Ishikawa (cell line): ENCODE results near the gene GOLGA5.

Experiments
- CEBPB ChIP-seq: IDR thresholded peaks from 2 replicates; pipeline ENCODE4 v1.6.1; 2012
- CREB1 ChIP-seq: IDR thresholded peaks from 2 replicates; pipeline ENCODE4 v1.6.1; 2012; ENCODE audit warnings: low read depth
- EGR1 ChIP-seq: IDR thresholded peaks from 2 replicates; pipeline ENCODE4 v1.6.1; 2012
- EP300 ChIP-seq: IDR thresholded peaks from 2 replicates; pipeline ENCODE4 v1.6.1; 2012; ENCODE audit warnings: borderline replicate concordance
- FOXM1 ChIP-seq: IDR thresholded peaks from 2 replicates; pipeline ENCODE4 v1.6.1; 2012; ENCODE audit warnings: low read depth, borderline replicate concordance
- NFIC ChIP-seq: IDR thresholded peaks from 2 replicates; pipeline ENCODE4 v1.6.1; 2012
- RAD21 ChIP-seq: IDR thresholded peaks from 2 replicates; pipeline ENCODE4 v1.6.1; 2012; ENCODE audit warnings: low read depth
- REST ChIP-seq: IDR thresholded peaks from 2 replicates; pipeline ENCODE4 v1.6.1; 2012; ENCODE audit warnings: low read depth, mild to moderate bottlenecking
- TAF1 ChIP-seq: IDR thresholded peaks from 2 replicates; pipeline ENCODE4 v1.6.1; 2012; ENCODE audit warnings: low read depth, mild to moderate bottlenecking
- TCF12 ChIP-seq: IDR thresholded peaks from 2 replicates; pipeline ENCODE4 v1.6.1; 2012; ENCODE audit warnings: low read depth
- TEAD4 ChIP-seq: IDR thresholded peaks from 2 replicates; pipeline ENCODE4 v1.6.1; 2012
- YY1 ChIP-seq: IDR thresholded peaks from 2 replicates; pipeline ENCODE4 v1.6.1; 2012; ENCODE audit warnings: low read depth
- ZBTB7A ChIP-seq: IDR thresholded peaks from 2 replicates; pipeline ENCODE4 v1.6.1; 2012; ENCODE audit warnings: low read depth
- TF ChIP-seq, protein P1 (sequence below): IDR thresholded peaks from 2 replicates; pipeline ENCODE4 v1.6.1; 2012
- TF ChIP-seq, protein P2 (sequence below): IDR thresholded peaks from 2 replicates; pipeline ENCODE4 v1.6.1; 2012

The GOLGA5 gene

DNA sequence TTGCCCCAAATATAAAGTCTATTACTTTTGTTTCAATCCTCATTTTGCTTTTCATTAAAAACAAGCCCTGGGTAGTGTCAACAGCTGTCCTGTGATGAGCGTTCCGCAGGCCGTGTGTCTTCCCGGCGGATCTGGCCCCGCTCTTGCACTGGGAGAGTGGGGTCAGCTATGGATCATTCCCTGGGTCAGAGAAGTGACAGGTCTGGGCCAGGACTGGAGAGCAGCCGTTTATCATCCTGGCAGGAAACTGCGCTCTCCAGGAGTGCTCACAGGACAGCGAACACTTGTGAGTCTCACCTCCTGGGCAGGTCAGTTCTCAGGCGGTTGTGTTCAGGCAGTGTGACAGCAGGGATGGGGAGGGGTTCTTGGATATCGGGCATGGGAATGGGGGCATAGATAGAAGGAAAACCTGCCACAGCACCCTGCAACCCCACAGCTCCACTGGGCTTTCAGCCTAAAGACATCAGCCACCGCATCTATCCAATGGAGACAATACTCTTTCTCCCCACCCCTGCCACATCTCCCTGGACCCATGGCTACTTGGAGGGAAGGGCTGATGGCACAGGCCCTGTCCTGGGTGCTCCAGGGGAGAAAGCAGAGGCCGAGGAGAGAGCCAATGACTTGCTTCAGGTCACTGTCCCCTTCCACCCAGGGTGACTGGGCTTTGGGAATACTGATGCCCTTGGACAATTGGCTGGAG, 81.0 kb downstream of the GOLGA5 start:
- no peak for TF ChIP-seq RAD21
- no peak for TF ChIP-seq NFIC
- TF ChIP-seq ZBTB7A, result no peak
- TF ChIP-seq, protein P1, sequence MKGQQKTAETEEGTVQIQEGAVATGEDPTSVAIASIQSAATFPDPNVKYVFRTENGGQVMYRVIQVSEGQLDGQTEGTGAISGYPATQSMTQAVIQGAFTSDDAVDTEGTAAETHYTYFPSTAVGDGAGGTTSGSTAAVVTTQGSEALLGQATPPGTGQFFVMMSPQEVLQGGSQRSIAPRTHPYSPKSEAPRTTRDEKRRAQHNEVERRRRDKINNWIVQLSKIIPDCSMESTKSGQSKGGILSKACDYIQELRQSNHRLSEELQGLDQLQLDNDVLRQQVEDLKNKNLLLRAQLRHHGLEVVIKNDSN, result no peak

- TF ChIP-seq NFIC (peak; percentile 68), TCF12 (peak; percentile 50; the same call in 1 of the 2 replicates), CREB1 (no peak)
Observed at GRCh38 chr14:92877757-92878431, 83.8 kb downstream of the GOLGA5 start.

DNA sequence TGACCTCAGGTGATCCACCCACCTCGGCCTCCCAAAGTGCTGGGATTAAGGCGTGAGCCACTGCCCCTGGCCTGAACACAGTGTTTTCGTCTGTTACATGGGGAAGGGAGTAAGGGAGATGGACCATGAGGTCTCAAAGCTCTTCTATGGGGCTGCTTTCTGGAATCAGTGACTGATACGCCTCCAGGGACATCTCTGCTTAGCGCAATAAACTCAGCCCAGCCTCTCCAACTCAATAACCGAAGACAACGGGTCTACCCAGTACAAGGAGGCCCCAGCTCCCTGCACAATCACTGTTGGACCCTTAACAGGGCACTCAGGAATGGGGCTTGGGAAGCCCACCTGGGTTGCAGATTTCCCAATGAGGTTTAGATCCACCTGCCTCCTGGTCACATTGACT, 86.2 kb downstream of the GOLGA5 start:
- no peak for TF ChIP-seq TAF1

DNA sequence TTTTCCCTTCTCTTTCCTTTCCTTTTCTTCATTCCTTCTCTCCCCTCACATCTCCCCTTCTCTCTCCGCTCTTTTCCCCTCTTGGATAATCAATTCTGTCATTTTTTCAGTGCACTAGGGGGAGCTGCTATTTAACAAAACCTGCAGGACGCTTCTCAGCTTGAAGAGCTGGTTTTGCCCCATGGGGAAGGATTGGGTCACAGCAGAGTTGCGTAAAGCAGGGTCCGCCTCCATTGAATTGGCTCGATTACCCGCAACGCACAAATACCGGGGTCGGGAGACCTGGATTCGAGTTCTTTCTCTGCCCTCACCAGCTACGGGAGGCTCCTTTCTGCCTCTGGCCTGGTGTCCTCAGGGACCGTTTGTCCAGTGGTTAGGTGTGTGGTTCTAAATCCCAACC, 86.7 kb downstream of the GOLGA5 start:
- no peak for TF ChIP-seq FOXM1
- TF ChIP-seq ZBTB7A, result no peak
- peak; percentile 71 for TF ChIP-seq RAD21
- TF ChIP-seq CEBPB, result peak; percentile 89

- TF ChIP-seq, protein P2, sequence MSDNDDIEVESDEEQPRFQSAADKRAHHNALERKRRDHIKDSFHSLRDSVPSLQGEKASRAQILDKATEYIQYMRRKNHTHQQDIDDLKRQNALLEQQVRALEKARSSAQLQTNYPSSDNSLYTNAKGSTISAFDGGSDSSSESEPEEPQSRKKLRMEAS, result no peak
- TF ChIP-seq CEBPB, result no peak
- TF ChIP-seq NFIC, result no peak
- TF ChIP-seq TEAD4, result no peak
- no peak for TF ChIP-seq RAD21
- no peak for TF ChIP-seq ZBTB7A
- TF ChIP-seq, protein P1, result no peak
- TF ChIP-seq EP300, result no peak
Observed at GRCh38 chr14:92883066-92883465, 89.0 kb downstream of the GOLGA5 start.

DNA sequence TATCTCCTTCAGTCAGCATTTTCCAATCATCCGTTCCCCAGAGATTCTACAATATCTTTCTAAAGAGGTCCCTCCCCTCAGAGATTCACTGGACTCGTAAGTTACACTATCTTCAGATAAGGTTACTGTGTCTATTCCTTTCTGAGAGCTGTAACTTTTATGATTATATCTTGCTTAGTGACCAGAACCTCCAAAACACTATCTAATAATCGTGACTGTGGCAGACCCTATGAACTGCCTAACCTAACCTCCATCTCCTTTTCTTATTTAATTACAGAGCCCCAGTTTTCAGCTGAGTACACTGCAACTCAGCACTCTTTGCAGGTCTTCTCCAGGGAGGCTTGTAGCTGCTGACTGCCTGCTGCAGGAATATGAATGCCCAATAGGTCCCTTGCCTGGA, 90.3 kb downstream of the GOLGA5 start:
- TF ChIP-seq RAD21 (no peak), FOXM1 (no peak), CREB1 (no peak), EP300 (no peak)

GRCh38 chr14:92885279-92886061, 91.4 kb downstream of the GOLGA5 start:
- TF ChIP-seq TCF12, result no peak
- no peak for TF ChIP-seq NFIC
- no peak for TF ChIP-seq ZBTB7A
- TF ChIP-seq REST, result no peak
- TF ChIP-seq FOXM1, result no peak
- TF ChIP-seq TEAD4, result no peak
- no peak for TF ChIP-seq RAD21
- TF ChIP-seq CREB1, result no peak
- no peak for TF ChIP-seq YY1
- TF ChIP-seq TAF1, result no peak
- TF ChIP-seq EP300, result no peak

- TF ChIP-seq TAF1 (no peak), CREB1 (no peak), ZBTB7A (no peak), CEBPB (no peak), REST (no peak), TCF12 (no peak), EGR1 (no peak), RAD21 (no peak), TEAD4 (no peak)
- TF ChIP-seq, protein P2, result no peak
- TF ChIP-seq, protein P1, result no peak
Observed at GRCh38 chr14:92886337-92886736, 92.2 kb downstream of the GOLGA5 start.
